ENCODE results near the gene TMEM115.
A peak's percentile ranks its signal among the peaks of the same experiment; 100 is the strongest.

TMEM115 gene, protein sequence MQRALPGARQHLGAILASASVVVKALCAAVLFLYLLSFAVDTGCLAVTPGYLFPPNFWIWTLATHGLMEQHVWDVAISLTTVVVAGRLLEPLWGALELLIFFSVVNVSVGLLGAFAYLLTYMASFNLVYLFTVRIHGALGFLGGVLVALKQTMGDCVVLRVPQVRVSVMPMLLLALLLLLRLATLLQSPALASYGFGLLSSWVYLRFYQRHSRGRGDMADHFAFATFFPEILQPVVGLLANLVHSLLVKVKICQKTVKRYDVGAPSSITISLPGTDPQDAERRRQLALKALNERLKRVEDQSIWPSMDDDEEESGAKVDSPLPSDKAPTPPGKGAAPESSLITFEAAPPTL

DNA sequence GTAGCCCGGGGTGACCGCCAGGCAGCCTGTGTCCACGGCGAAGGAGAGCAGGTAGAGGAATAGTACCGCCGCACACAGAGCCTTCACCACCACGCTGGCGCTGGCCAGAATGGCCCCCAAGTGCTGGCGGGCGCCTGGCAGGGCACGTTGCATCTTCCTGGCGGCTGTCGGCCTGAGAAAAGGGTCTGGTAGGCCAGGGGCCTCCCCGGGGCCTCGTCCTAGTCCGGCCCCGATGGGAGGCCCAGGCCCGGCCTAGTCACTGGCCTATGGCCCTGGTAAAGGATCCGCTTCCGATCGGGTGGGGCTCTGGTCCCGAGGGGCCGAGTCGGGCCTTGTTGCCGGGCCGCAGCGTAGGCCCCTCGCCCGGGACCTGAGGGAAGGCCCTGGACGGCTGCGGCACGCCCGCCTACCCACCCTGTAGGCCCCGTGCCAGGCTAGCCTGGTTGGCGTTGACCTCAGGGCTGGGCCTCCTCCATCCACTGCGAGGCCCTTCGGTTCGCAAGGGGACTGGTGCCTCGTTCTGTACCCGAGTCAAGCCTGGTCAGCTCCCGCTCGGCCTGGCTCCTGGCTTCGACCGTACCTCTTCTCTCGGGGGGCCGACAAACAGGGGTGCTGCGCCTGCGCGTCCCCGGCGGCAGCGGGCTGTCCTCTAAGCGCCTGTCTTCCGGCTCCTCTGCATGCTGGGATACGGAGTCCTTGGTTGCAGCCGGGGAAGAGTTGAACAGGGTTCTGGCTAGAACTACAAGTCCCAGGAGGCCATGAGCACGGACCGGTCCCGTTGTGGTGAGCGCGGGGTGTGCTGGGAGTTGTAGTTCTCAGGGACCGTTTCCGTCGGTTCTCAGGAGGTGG, at the start of gene TMEM115:
Gene TMEM115 (minus strand): TSS at position 611 of the 849 bp plus-strand sequence. CDS start 458 bp downstream, at position 153.
- peak; percentile 93 to 95 for DNase-seq

DNA sequence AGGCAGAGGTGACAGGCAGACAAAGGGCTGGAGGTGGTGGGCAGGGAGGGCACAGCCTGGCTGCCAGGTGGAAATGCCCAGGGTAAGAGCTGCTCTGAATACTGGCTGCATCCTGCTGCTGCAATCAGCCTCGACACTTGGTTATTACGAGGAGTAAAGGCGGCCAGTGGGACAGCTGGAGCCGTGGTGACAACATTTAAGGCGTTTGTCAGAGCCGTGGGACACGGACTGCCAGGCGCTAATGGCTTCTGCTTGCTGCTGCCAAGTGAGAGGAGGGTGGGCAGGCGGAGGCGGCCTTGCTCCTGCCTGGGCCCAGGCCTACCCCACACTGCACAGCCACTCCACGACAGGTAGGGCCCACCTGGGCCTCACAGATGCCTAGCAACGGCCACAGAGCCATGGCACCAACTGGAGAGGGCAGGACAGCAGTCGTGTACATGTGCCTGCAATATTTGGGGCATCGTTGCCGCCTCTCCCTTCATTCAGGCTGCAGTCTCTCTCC, 49.2 kb upstream of the TMEM115 start:
- DNase-seq, result no peak

DNA sequence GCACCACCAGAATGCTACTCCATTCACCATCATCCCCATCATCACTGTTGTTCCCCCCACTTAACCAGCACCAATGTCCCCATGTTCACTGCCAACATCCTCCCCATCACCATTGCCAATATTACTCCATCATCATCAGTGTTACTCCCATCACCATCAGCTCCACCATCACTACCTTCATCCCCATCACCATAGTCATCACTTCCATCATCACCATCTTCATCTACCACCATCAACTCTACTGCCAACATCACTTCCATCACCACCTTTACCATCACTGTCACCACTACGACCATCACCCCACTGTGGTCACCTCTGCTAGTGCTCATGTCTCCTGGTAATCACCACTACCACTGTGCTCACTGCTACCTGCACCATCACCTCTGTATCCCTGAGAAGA, 47.2 kb upstream of the TMEM115 start:
- DNase-seq, result no peak

DNA sequence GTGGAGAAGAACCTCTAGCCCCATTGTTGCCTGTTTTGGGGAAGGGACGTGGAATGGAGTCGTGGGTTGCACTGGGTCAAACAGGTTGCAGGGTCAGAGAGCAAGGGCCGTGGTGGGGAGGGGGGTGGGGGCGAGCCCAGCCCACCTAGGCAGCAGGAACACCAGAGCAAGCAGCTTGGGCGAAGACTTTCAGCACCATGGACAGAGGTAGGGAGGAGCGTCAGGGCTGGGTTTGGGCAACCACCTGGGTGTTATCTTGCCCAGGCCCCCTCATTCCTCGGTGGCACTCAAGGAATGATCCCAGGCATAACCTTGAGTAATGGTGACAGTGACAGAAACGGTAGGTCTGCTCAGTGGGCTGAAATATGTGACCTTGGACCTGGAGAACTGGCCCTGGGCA, 45.9 kb upstream of the TMEM115 start:
- peak; percentile 19 to 32 for DNase-seq

DNA sequence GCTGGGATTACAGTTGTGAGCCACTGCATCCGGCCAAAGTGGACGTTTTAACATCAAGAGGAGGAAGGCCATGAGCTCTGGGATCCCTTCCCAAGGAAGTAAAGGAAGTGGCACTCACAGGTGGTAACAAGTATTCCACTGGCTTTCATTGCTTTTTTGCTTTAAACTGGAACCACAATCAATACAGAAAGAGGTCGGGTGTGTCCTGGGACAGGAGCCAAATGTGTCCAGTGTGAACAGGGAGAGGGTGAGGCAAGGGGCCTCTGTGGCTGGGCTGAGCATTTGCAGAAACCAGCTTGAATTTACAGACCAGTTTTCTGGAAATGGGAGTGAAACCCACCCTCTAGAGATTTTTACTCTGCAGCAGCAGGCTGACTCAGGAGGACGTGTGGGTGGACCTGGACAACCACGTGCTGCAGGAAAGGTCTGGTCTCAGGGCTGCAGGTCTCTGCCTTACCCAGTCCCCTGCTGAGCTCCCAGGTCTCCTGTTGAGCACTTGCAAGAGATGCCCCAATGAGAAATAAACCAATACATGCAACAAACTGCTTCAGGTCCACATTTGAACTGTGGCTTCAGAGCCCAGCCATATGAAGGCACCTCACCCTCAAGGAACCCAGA, 42.8 kb upstream of the TMEM115 start:
- DNase-seq, result no peak

DNA sequence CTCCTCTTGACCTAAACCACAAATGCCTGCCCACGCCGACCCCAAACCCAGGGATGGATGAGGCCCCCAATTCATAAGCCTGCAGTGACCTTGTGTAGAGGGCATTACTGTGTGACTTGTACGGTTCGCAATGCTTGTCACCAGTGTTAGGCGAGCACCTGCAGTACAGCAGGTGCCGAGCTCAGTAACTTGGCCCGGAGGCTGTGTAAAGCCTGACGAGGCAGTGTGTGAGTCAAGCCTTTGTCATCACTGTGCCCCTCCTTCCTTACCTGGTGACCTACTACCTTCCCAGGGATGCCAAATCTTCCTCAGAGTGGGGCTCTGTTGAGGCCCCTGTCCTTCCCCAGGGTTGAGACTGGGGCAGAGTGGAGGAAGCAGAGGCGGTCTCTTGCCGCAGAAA, 37.2 kb upstream of the TMEM115 start:
- no peak for DNase-seq

DNA sequence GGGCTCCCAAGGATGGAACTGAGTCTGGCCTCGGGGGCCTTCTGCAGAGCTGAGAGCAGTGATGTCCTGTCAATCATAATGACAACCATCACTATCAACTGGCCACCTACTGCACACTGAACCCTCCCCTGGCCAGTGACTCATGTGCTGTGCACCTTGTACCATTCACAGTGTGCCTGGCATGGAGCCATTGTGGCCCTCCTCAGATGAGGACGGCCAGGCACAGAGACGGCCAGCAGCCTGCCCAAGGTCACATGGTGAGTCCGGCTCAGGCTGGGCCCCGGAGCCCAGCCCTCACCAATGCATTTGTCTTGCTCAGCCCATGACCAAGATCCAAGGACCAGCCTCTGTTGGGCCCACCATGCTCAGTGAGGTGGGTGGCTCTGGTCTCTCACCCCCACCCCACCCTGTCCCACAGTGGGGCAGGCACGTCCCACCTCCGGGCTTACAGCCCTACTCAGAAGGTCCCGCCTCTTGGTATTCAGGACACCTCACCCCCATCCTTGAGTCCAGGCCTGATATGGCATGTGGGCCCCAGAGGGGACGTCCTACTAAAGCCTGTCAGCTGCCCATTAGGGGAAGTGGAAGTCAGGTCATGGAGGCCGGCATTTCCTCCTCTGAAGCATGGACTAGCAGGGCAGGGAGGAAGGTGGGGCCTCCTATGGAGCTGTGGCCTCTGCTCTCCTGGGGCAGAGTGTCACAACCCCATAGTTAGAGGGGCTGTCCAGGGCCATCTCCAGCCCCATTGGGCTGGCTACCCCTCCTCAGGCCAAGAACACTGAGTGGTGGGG, 35.9 kb upstream of the TMEM115 start:
- DNase-seq, result no peak

DNA sequence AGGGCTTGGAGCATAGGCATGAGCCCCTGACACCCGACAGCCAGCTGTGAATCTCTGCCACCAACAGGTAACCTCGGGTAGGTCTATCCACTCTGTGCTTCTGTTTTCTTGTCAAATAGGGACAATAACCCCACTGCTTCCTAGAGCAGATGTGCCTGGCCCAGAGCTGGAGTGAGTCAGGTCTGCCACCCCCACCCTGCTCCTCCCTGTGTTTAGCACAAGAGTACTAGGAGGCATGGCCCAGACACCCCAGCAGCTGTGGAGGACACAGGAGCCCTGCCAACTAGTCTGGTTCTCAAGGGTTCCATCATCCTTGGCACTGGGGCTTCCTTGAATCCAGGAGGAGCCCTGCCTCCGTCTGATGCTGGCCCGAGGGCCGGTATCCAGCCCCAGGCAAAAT, 33.7 kb upstream of the TMEM115 start:
- no peak for DNase-seq

DNA sequence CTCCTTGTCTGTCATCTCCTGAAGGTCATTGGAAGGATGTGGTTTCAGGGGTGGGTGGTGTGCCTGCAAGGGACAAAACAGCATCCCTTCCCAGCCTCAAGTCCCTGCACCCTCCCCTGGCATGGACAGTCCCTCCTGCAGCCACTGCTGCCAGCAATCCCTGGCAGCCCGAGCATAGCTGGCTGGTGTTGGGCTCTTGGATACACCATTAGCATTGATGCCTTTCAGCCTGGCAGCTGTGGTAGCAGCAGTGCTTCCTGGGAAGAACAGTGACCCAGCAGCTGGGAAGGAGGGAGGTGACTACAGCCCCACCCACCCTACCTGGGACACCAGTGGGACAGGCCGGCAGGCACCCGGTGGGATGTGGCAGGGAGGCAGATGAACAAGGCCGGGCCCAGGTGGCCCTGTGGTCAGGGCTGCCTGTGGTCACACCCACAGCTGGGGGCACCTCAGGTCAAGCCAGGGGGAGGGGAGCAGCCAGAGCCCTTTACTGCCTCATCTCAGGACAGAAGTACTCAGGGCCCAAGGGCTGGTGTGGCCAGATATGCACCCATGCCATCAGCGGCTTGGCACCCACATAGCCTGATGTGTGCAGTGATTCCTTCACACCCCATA, 32.9 kb upstream of the TMEM115 start:
- no peak for DNase-seq

DNA sequence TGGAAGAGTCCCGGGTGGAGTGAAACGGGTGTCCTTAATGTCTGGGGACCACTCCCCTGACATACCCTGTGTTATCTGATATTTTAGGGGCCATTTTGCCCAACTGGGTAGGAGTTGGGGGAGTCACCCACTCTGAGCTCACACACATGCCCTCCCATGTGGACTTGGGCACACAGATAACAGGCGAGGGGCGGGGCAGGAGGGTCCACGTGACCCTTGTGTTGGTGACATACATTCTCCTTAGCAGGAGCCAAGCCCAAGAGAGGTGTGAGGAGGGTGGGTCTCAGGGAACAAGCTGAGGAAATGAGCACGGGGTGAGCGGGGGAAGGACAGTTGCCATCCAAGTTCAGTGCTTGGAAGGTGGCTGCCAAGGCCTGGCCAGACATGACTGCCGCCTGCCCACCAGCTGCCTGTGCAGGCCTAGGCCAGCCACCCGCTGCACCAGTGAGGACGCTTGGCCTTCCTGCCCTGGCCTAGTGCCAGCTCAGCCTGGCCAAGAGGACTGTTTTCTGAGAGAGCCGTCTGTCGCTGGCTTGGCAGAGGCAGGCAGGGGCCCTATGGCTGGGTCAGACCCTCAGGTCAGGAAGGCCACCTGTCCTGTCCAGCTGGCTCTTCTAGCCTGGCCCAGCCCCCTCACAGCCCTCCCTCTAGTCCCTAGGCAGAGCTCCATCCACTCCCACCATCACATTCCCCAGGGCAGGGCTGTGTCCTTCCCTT, 31.3 kb upstream of the TMEM115 start:
- no peak for DNase-seq

DNA sequence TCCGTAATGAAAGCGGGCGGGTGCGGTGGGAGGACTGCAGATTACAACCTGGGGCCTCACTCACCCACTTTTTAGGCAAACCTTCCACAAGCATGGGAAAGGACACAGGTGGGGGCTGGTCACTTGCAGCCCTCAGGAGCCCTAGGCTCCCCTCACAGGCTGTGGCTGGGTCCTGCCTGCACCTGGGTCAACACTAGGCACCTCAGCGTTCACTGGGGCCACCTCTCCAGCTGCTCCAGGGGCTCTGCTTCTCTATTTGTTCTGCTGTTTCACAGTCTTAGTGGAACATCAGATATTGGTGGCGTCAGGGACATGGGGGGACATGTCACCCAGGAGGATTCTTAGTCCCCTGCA, 30.1 kb upstream of the TMEM115 start:
- DNase-seq, result no peak

DNA sequence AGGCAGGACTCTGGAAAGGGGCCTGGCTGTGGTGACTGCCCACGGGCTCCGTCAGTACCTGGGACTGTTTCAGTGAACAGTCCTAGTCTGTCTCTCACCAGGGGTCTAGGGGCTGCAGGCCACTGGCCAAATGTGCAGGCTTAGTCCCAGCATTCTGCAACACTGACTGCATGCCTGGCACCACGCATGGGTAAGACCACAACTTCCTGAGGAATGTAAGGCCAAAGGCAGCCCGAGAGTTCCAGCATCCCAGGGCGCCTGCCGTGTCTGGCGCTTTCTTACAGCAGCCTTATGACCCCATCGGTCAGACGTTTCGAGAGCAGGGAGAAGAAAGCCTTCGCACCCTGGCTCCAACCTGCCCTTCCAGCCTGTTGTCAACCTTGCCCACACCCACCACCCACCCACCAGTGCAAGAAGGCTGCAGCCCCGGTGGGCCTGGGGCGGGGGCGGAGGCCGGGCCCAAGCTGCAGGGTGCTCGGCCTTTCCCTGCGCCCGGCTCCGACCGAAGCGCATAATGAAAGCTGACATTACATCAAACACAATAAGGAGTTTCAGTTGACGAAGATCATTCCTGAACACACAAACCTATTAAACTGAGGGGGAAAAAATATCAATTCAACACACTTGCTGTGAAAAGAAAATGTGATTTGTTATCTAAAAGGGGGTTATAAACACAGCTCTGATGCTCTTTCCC, 29.5 kb upstream of the TMEM115 start:
- no peak for DNase-seq

DNA sequence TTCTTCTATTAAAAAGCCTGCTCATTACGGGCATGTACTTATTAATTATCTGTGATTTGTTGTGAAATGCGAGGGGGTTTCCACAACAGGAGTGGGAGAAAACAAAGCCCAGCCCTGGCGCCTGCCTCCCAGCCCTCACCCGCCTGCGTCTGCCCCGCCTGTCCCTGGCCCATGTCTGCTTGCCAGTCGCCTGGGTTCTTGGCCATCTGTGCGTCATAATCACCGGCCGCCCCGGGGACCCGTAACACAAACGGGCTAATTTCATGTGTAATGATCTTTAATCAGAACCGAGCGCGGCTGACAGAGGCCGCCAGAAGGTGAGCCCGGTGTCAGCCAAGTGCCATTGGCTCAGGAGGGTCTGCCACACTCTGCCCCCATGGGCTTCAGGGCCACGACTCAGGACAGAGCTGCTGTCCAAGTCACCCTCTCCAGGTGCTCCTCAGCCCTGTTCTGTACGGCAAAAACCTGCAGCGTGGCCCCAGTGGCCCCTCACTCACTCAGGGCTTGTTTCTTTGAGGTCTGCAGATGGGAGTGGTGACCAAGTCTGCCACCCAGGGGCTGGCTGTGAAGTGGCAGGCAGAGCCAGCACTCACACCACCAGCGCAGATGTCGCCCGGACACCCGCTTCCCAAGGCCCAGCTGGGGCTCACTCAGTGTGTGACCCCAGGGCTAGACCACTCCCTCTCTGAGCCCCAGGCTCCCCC, 28.8 kb upstream of the TMEM115 start:
- DNase-seq, result no peak

DNA sequence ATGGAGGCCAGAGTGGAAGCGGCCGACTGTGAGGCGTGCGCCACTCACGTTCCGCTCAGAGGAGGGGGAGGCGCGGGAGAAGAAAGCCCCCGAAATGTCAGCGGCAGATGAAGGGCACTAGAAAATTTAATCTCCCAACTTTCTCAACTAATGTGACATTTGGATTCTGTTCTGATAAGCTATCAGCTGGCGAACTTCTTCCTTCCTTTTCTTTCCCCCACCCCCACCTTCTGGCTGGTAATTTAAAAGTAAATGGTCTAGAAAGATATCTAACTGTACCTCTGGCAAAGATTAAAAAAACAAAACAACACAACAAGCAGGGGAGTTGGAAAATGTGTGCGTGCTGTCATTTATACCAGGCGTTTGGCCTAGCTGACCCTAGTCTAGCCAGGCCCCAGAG, 26.4 kb upstream of the TMEM115 start:
- DNase-seq, result no peak

DNA sequence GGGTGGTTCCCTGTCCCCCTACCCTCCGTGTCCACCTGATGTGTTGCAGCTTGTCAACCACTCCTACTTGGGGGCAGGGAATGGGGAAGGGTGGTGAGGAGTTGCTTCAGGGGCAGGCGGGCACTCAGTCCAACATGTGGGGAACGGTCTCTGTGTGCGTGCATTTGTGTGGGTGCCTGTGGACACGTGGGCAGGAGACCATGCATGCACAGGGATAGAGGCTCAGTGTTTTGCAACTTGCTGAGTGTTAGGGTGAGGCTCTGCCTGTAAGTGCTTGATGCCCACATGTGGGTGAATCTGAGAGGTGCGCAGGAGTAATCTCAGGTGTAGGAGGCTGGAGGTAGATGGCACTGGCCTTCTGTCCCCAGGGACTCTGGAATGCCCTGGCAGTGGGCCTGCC, 24.4 kb upstream of the TMEM115 start:
- DNase-seq, result no peak

DNA sequence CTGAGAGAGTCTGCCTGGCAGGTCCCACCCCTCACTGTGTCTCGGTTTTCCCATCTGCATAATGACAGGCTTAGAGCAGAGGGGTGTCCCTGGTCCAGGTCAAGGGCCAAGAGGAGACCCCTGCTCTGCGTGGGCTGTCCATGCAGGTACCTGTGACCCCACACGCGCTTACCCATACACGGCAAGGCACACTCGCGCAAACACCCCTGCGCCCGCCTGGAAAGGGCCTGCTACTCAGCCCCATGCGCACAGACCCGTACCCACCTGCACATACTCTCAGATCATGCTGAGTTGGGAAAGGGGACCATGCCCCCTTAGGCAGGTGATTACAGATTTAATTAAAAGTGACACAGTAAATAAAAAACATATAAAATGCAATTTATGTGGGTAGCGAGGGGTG, 23.4 kb upstream of the TMEM115 start:
- no peak for DNase-seq

DNA sequence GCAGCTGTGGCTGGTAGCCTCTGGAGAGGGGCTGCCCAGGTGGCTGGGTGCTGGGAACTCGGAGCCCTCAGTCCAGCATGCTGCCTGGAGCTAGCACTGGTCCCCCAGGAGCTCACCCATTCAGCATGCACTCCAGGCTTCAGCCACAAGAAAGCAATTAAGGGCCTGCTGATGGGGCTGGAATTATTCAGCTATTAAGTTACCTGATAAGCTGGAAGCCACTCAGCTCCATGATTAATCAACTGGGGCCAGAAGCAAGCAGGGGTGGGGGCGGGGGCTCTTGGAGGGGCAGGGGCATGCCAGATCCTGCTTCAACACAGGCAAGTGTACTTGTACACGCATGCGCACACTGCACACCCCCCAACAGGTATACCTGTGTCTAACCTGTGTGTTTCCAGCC, 22.1 kb upstream of the TMEM115 start:
- no peak for DNase-seq

DNA sequence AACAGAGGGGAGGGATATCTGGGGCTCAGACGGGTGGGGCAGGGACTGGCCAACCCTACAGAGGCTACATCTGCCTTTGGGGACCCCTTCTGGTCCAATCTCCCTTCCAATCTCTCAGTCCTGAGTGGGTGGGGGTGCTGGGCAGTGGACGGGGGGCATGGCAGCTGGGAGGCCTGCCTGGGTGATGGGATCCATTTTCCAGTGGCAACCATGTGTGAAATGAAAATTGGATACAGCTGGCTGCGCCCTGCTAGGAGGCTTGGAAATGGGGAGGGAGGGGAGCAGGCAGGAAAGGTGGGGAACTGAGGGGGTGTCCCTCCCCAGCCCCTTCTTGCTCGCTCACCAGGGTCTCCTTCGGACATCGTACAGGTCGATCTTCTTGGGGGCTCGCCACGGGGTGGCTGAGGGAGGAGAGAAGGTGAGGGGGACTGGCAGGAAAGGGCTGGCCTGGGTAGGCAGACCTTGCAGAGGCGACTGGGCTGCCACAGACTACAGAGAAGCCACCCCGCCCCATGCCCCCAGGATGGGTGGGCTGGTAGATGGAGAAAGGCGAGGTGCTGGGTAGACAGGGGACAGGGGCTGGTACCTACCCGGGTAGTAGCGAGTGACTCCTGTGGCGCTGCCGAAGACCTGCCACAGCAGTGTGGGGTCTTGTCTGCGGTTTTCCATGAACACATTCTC, 21.2 kb upstream of the TMEM115 start:
- DNase-seq, result no peak

DNA sequence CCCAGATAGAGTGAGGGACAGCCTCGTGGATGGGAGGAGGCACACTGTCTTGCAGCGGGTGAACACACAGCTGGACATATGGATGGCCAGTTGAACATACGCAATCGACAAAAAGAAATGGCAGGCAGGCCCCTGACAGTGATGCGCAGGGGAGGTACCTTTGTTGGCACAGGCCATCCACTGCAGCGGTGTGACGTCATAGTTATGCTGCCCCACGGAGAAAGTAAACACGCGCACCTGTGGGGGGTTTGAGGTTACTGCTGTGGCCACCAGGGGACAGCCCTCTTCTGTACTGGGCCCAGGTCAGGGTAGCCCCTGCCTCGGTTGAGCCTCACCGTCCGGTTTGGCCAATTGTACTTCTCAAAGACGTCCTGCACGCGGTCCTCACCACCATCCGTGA, 19.4 kb upstream of the TMEM115 start:
- no peak for DNase-seq

DNA sequence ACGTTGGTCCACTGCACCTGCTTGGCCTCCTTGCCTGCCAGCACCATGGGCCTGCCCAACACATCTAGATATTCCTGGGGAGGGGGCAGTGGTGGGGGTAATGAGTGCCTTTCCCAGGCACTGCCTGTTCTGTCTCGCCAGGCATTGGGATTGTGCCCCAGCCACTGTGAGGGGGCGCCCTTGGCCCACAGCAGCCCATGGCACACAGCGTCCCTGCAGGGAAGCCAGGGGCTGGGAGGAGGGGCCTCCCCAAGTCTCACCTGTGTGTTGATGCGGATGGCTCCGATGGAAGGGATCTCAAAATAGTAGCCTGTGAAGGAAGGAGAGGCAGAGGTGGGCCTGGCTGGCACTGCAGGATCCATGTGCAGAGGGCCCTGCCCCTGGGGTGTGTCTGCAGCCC, 18.7 kb upstream of the TMEM115 start:
- DNase-seq, result no peak
